Stimulated activated CD4-positive, alpha-beta T cell treated with anti-CD3 and anti-CD28 coated beads, Interleukin-4, amount 100 ng/mL, for 4 hours (primary cell): Measurements from ENCODE around the gene NODAL.
A peak's percentile ranks its signal among the peaks of the same experiment; 100 is the strongest.
"Not testable (repeated sequence)": the region's sequence is repeated elsewhere in the genome, so short reads cannot be mapped to it uniquely, and the experiment has no call there.

Experiments used
- DNase-seq, 2 experiments: peaks; one replicate each; pipeline ENCODE4 v3.0.0-alpha.2; 2020

NODAL gene

GRCh38 chr10:70441161-70441894 is at the start of gene NODAL:
Gene NODAL (minus strand): TSS chr10:70441681. CDS start chr10:70441667, 14 bp downstream.
- no peak for DNase-seq

DNA sequence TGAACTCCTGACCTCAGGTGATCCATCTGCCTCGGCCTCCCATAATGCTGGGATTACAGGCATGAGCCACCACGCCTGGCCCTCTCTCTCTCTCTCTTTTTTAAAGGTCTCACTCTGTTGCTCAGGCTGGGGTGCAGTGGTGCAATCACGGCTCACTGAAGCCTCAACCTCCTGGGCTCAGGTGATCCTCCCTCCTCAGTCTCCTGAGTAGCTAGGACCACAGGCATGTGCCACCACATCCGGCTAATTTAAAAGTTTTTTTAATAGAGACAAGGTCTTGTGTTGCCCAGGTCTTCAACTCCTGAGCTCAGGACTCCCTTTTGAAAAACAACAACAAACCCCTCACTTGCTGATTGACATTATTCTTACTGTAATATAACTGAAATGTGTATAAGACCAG is 48.7 kb upstream of the NODAL start:
- no peak for DNase-seq

- DNase-seq = no peak
Observed at GRCh38 chr10:70487824-70488223, 46.3 kb upstream of the NODAL start.

DNA sequence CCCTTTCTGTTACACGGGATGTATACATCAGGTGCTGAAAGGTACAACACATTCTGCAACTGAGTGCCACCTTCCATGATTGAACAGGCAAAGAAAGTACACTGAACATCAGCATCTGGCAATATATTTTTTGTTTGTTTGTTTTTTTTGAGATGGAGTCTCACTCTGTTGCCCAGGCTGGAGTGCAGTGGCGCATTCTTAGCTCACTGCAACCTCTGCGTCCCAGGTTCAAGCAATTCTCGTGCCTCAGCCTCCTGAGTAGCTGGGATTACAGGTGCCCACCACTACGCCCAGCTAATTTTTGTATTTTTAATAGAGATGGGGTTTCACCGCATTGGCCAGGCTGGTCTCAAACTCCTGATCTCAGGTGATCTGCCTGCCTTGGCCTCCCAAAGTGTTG is 42.4 kb upstream of the NODAL start:
- DNase-seq = not testable (repeated sequence)

DNA sequence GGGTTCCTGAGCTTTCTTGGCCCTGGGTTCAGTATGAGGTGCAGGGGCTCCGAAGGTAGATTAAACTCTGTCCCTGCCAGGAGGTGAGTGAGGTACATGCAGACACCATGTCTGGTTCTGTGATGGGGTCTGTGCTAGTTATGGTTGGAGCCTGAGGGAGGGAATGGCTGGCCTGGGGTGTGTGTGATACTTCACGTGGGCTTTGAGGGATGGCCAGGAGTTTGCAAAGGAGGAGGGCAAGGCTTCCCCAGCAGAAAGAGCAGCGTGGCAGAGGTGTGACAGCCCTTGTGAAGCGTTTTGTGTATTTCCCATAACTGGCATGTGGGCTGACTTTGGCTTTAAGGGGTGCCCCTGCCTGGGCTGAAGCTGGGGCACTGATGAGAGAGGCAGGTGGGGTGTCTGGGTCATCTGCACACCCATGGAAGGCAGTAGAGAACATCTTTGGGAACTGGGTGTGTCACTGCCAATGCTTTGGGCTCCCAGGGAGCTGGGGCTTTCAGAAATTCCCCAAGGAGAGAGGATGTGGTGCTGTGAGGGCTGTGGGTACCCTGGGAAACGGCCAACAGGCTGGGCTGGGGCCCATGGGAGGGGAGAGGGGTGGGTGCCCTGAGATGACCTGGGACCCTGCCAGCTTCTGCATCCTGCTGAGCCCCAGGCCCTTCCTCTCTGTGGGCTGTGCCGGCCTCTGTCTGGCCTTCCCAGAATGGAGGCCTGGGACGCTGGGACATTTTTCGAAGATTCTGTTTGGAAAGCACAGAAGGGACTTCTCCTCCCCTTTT is 41.7 kb upstream of the NODAL start:
- DNase-seq = no peak

GRCh38 chr10:70481831-70482530 is 40.5 kb upstream of the NODAL start:
- no peak for DNase-seq

DNA sequence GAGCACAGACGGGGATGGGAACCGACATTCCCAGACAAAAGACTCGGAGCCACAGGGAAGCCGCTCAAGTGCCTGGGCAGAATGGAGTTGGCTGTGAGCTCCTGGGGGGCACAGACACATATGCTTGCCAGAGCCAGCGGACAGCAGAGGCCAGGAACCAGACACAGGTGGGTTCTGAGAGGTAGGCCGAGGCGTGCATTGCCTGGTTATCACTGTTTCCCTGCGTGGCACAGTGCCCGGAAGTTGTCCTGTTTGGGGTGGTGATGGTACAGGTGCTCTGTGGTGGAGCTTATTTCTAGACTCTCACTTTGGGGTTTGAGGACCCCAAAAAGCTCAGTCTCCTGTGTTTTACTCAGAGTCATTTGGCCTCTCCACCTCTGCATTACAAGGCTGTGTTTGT is 39.6 kb upstream of the NODAL start:
- DNase-seq = no peak

DNA sequence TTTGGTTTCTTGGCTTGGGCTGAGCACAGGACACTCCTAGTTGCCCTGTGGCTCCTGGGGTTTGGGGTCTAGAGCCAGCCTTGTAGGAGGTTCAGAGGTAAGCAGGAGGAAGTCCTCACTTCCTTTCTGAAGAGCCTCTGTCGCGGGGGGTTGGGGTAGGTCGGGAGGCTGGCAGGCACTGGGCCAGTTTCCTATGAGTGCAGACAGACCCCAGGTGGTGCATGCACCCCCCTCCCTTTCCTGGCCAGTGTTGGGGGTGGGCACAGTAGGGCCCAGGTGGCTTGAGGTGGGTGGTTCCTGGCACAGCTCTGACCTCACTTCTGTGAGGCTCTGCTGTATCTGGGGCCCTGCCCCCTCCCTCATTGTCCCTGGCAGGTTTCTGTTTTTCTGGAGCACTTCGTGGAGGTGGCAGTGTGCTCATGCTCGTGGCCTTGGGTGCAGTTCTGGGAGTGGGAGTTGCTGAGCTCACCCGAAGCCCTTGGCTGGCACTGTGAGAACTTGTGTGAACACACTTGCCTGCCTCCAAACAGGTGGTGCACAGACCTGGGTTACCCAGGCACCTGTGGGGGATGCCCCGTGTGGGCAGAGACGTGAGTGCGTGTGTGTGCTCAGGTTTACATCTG is 38.9 kb upstream of the NODAL start:
- DNase-seq = peak in 1 of 2 experiments; percentile 67

GRCh38 chr10:70479626-70480238 is 38.3 kb upstream of the NODAL start:
- DNase-seq = no peak

DNA sequence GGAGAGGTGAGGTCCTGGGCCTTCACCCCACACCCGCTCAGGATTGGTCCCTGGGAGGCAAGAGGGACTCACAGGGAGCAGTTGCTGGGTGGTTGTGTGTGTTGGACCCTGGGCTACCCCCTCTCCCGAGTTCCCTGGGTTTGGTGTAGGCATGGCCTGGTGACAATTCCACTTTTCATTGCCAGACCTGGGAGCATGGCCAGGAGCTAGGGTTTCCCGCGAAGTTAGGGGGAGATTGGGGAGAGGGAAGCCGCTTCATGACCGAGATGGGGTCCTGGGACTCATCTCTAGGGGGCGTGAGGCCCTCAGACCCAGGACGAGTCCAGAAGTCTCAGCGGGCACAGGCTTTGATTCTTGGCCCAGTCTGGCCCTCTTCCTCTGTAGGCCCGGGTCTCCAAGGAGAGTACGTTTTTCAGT is 37.7 kb upstream of the NODAL start:
- DNase-seq = no peak

- DNase-seq = peak; percentile 53 to 65
Observed at GRCh38 chr10:70478191-70479164, 37.0 kb upstream of the NODAL start, which contains the start of gene PALD1. Gene PALD1 (plus strand): TSS chr10:70478767. CDS start chr10:70525952, 47,185 bp downstream.

- peak; percentile 70 to 93 for DNase-seq
Observed at GRCh38 chr10:70477661-70478162, 36.2 kb upstream of the NODAL start.

- no peak for DNase-seq
Observed at GRCh38 chr10:70476249-70477035, 35.0 kb upstream of the NODAL start.

GRCh38 chr10:70475661-70476060 is 34.2 kb upstream of the NODAL start:
- DNase-seq = no peak

DNA sequence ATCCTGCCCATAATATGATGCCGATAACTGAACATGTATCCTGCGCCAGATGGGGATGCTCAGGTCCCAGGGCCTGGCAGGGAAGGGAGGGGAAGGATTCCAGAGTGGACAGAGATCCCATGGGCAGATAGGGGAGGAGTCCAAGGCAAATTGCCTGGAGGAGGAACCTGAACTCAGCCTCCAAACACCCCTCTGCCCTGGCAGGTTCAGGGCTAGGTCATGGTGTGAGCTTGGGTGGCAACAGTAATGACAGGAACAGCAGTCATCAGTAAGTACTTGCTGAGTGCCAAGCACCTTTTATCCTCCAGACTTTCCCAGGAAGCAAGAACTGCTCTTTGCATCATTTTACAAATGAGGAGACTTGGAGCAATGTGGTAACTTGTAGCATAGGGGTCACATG is 33.3 kb upstream of the NODAL start:
- no peak for DNase-seq

DNA sequence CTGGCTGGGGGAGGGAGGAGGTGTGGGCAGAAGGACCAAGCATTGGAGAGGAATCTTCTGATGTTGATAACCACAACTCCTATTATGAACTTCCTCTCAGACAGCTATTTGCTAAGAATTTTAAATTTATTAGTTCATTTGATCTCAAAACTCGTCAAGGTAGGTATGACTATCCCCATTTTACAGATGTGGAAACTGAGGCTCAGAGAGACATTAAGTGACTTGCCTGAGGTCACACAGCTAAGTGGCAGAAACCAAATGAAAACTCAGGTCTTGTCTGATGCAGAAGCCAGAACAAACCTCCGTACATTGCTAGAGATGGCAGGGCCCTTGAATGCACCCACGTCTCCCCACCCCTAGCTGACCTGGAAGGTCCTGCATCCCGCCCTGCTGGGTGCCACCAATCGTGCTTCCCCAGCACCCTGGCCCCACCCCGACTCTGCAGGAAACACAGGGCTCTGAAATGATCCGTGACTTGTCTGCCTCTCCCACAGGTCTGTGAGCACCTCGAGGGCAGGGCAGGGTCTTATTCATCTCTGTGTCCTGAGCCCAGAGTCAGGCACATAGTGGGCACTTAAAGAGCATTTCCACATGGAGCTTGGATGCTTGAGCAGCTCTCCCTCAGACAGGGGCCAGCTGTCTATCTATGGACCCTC is 31.4 kb upstream of the NODAL start:
- DNase-seq = no peak

GRCh38 chr10:70466951-70467350 is 25.5 kb upstream of the NODAL start:
- no peak for DNase-seq

DNA sequence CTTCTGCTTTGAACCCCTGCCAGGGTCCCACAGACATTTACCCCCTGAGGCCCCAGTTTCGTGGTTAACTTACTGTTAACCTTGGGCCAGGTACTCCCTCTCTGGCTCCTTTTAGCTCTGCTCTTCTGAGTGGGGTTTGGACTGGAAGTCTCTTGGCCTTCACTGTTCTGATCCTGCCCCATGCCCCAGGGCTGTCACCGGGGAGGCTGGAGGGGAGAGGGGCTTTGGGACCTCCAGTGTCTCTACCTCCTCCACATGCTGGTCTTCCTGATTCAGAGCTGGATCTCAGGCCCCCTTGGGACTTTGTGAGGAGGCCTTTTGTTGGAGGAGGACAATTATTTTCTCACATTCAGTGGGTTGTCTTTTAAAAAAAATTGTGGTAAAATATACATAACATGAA is 24.4 kb upstream of the NODAL start:
- DNase-seq = no peak

GRCh38 chr10:70465278-70465677 is 23.8 kb upstream of the NODAL start:
- no peak for DNase-seq
